ENCODE measurements around the gene PPA1. TPM values are rescaled to one million over a fixed set of nuclear protein-coding genes. Genes with fewer than 3 reads are reported as not detected.

The PPA1 gene
- 10 to 100 TPM; 69.0 to 69.3 TPM for total RNA-seq
- polyA plus RNA-seq (2013, experiment 1 of 2) = 140 TPM
- 113 TPM for polyA plus RNA-seq (2013, experiment 2 of 2)
- total RNA-seq = 41.8 to 698 (median 109) reads per million in 172 experiments

DNA sequence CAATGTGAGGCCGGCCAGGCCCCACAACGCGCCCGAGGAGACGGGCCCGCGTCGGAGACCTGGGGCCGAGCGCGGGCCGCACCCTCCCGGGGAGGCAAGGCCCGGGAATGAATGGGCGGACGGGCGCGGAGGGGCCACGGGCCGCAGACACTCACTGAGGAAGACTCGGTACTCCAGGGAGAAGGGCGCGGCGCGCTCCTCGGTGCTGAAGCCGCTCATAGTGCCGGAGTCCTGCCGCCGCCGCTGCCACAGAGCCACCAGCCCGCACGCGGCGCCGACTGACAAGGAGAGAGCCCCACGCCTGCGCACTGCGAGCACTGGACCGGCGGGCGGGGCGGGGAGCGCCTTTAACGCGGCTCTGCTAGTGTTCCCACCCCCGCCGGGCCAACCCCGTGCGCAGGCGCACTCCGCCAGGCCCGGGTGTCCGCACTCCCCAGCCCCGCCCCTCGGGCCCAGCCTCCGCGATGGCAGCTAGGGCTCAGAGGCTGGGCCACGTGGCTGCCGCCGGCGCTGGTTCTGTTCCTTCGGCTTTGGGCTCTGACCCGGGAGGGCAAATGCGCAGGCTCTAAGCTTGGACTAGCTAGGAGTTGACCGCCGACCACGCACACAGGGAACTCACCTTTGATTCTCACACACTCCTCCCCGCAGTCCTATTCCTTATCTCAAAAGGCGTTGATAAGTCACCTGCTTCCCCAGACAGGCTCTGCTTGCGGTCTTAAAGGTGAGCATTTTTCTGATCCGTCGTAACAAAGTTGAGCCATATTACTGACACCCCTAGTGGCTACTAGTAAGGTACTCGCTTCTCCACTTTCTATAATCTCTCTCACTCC is at the start of gene PPA1:
Gene PPA1, minus strand, starts transcription at position 321 of the 830 bp plus-strand sequence. Its CDS starts 102 bp downstream, at position 219.
- CTCF ChIA-PET = interaction anchor here (1.0 to 2.7 kb wide), 5 partner anchors 12 to 131 kb away, joined by 4 to 26 read pairs (median 11); partner anchors contain the start of genes SAR1A and TYSND1
- Histone ChIP-seq H3K4me3 (ENCODE audit: low read length) (peak within 1 kb of the TSS; percentile 95), H3K36me3 (ENCODE audit: insufficient read depth, low read length) (peaks cover 12% of the 10 kb centered on the region), H3K27ac (ENCODE audit: low read depth in 1 of 2, low read length in 2 of 2) (peak within 1 kb of the TSS; percentile 69 to 74), H3K9me3 (ENCODE audit: control insufficient read depth in 1 of 2, insufficient read depth in 1 of 2, low read length in 2 of 2) (no peaks in the 10 kb centered on the region), H3K4me1 (ENCODE audit: insufficient read depth, low read length) (peaks cover 20% of the 10 kb centered on the region), H3K27me3 (ENCODE audit: control insufficient read depth in 1 of 2, insufficient read depth in 2 of 2, low read length in 2 of 2) (no peaks in the 10 kb centered on the region)
- intact Hi-C loops (cut with DNase I, micrococcal nuclease) = loop anchor here (1.0 to 10.0 kb wide), 9 partner anchors 12 to 1981 kb away; partner anchors contain the start of genes TYSND1 (in 2 of the 2), ANAPC16 (in 1 of the 2), ASCC1 (in 1 of the 2) and PALD1 (in 1 of the 2)
- Mint-ChIP-seq H3K36me3 (ENCODE audit: low read depth) (peaks cover 21% of the 10 kb centered on the region), H3K4me3 (peak within 1 kb of the TSS; percentile 94), H3K9me3 (no peaks in the 10 kb centered on the region), H3K4me1 (ENCODE audit: low read depth) (peaks cover 26% of the 10 kb centered on the region), H3K27ac (peak within 1 kb of the TSS; percentile 92), H3K27me3 (no peaks in the 10 kb centered on the region)
- DNase-seq (peak; percentile 97 to 100 (median 99)), ATAC-seq (ENCODE audit: poor library complexity) (peak; percentile 91)
- POLR2A ChIA-PET = interaction anchor here (0.6 to 3.2 kb wide), 13 partner anchors 11 to 172 kb away, joined by 3 to 30 read pairs (median 5); partner anchors contain the start of genes EIF4EBP2, SAR1A and TYSND1
- TF ChIP-seq, protein P1, sequence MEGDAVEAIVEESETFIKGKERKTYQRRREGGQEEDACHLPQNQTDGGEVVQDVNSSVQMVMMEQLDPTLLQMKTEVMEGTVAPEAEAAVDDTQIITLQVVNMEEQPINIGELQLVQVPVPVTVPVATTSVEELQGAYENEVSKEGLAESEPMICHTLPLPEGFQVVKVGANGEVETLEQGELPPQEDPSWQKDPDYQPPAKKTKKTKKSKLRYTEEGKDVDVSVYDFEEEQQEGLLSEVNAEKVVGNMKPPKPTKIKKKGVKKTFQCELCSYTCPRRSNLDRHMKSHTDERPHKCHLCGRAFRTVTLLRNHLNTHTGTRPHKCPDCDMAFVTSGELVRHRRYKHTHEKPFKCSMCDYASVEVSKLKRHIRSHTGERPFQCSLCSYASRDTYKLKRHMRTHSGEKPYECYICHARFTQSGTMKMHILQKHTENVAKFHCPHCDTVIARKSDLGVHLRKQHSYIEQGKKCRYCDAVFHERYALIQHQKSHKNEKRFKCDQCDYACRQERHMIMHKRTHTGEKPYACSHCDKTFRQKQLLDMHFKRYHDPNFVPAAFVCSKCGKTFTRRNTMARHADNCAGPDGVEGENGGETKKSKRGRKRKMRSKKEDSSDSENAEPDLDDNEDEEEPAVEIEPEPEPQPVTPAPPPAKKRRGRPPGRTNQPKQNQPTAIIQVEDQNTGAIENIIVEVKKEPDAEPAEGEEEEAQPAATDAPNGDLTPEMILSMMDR (IDR thresholded peaks at IDR 0.05) = peak; percentile 14

DNA sequence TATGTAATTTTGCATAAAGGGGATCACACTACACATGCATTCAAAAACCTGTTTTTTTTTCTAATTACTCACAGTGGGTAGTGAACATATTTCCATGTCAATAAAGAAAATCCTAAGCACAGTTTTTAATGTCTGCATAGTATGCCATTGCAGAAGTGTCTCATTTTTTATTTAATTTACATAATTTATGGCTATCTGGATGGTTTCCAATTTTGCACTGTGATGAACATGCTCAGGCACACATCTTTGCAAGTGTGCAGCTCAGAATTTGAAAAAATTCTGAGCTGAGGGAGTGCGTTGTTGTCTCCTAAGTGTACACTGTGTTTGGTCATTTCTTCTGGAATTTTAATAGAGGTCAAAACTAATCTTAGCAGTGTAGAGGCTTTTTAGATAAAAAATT is 48.4 kb upstream of the PPA1 start:
- no peak overlapping the region for H3K27ac ChIP-seq (ENCODE audit: low read depth in 1 of 2, low read length in 2 of 2)
- TF ChIP-seq, protein P1 (IDR thresholded peaks at IDR 0.05) = no peak
- no peaks in the 10 kb centered on the region for H3K4me1 Mint-ChIP-seq (ENCODE audit: low read depth)
- no peaks in the 10 kb centered on the region for H3K9me3 Mint-ChIP-seq
- ChIA-PET CTCF (interaction anchor here (1.8 kb wide), 1 partner anchor 9 kb away, joined by 4 read pairs; no protein-coding TSS in a partner anchor), POLR2A (no interaction called here)
- no peak overlapping the region for H3K4me3 ChIP-seq (ENCODE audit: low read length)
- no peaks in the 10 kb centered on the region for H3K36me3 Mint-ChIP-seq (ENCODE audit: low read depth)
- DNase-seq (no peak), ATAC-seq (ENCODE audit: poor library complexity) (no peak)
- H3K9me3 ChIP-seq (ENCODE audit: control insufficient read depth in 1 of 2, insufficient read depth in 1 of 2, low read length in 2 of 2) = peaks cover 0 to 5% of the 10 kb centered on the region in 2 experiments
- intact Hi-C loops (cut with DNase I, micrococcal nuclease) = no loop called here
- H3K4me1 ChIP-seq (ENCODE audit: insufficient read depth, low read length) = peaks cover 4% of the 10 kb centered on the region
- H3K27me3 Mint-ChIP-seq = peaks cover 50% of the 10 kb centered on the region
- H3K4me3 Mint-ChIP-seq = no peak overlapping the region
- H3K27ac Mint-ChIP-seq = no peak overlapping the region
- H3K36me3 ChIP-seq (ENCODE audit: insufficient read depth, low read length) = no peaks in the 10 kb centered on the region
- peaks cover 28 to 42% of the 10 kb centered on the region in 2 experiments for H3K27me3 ChIP-seq (ENCODE audit: control insufficient read depth in 1 of 2, insufficient read depth in 2 of 2, low read length in 2 of 2)

DNA sequence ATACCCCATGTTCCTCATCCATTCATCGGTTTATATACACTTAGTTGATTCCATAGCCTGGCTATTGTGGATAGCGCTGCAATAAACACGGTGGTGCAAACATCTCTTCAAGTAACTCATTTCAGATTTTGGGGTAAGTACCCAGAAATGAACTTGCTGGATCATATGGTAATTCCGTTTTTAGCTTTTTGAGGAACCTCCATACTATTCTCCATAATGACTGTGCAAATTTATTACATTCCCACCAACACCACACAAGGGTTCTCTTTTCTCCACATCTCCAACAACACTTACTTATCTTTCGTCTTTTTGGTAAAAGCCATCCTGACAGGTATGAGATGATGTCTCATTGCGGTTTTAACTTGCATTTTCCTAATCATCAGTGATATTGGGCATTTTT is 46.9 kb upstream of the PPA1 start:
- H3K36me3 ChIP-seq (ENCODE audit: insufficient read depth, low read length) = no peaks in the 10 kb centered on the region
- Mint-ChIP-seq H3K9me3 (no peaks in the 10 kb centered on the region), H3K27ac (no peak overlapping the region), H3K4me1 (ENCODE audit: low read depth) (no peaks in the 10 kb centered on the region), H3K27me3 (peaks cover 36% of the 10 kb centered on the region), H3K36me3 (ENCODE audit: low read depth) (no peaks in the 10 kb centered on the region), H3K4me3 (no peak overlapping the region)
- ATAC-seq (ENCODE audit: poor library complexity) (no peak), DNase-seq (no peak)
- TF ChIP-seq, protein P1 (IDR thresholded peaks at IDR 0.05) = no peak
- no peak overlapping the region for H3K4me3 ChIP-seq (ENCODE audit: low read length)
- H3K27me3 ChIP-seq (ENCODE audit: control insufficient read depth in 1 of 2, insufficient read depth in 2 of 2, low read length in 2 of 2) = peaks cover 23 to 38% of the 10 kb centered on the region in 2 experiments
- peaks cover 4% of the 10 kb centered on the region for H3K4me1 ChIP-seq (ENCODE audit: insufficient read depth, low read length)
- ChIA-PET POLR2A (no interaction called here), CTCF (no interaction called here)
- H3K9me3 ChIP-seq (ENCODE audit: control insufficient read depth in 1 of 2, insufficient read depth in 1 of 2, low read length in 2 of 2) = peaks cover 0 to 5% of the 10 kb centered on the region in 2 experiments
- intact Hi-C loops (cut with DNase I, micrococcal nuclease) = no loop called here
- H3K27ac ChIP-seq (ENCODE audit: low read depth in 1 of 2, low read length in 2 of 2) = no peak overlapping the region
